Stomach (tissue), 4 donors: ENCODE measurements around the gene CABLES2.

ENCODE experiments used
- POLR2A ChIP-seq, 4 donors: fragments of 450-650 bp; IDR thresholded peaks; one replicate each; pipeline ENCODE4 v1.6.1; 2016; ENCODE audit warnings: antibody characterized with exemption in 4 of 4, control low read depth in 2 of 4, mild to moderate bottlenecking in 1 of 4, moderate library complexity in 1 of 4
- POLR2AphosphoS5 ChIP-seq, 3 donors: sonication (generic); formaldehyde crosslinking; IDR thresholded peaks; one replicate each; pipeline ENCODE4 v1.6.1; 2016; ENCODE audit warnings: antibody characterized with exemption in 3 of 3
- TF ChIP-seq, protein P1 (sequence below), 7 experiments: fragments of 450-650 bp in 4 of 7; fragments of 200-600 bp in 3 of 7; sonication (generic) in 3 of 7; IDR thresholded peaks; one replicate each; pipeline ENCODE4 v1.5.1; 2016 to 2019; ENCODE audit warnings: antibody characterized with exemption in 7 of 7, control low read depth in 2 of 7, mild to moderate bottlenecking in 1 of 7

DNA sequence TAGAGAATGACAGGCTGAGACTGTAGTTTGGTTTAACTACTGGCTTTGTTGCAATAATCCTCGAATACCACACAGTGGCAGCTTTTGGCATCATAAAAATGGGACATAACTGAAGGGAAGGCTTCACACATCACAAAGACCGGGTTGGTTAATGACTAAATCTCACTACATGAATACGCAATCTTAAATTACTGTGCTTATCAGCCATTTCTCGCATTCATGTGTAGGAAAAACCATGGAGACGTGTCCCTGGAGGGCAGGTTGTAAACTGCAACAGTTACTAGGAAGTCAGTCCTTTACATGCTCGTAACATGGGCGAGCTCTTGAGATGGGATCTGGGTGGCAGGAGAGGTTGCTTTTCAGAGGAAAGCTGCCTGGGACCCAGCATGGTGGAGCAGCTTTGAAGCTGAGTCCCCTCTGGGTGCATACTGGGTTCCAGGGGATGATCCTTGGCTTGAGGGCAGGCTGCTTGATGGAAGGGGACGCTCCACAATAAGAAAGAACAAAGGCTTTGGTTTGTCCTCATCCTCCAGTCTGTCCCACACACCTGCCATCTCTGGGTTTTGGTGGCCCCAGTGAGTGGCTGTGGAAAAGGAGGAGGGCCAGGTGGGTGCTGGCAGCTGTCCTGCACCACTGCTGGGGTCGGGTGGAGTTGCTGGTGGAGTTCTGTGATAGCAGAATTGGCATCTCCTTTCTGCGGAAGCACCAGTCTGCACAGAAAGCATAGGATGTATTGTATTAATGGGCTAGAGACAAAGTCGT is 18.1 kb downstream of the CABLES2 start:
- TF ChIP-seq, protein P1, sequence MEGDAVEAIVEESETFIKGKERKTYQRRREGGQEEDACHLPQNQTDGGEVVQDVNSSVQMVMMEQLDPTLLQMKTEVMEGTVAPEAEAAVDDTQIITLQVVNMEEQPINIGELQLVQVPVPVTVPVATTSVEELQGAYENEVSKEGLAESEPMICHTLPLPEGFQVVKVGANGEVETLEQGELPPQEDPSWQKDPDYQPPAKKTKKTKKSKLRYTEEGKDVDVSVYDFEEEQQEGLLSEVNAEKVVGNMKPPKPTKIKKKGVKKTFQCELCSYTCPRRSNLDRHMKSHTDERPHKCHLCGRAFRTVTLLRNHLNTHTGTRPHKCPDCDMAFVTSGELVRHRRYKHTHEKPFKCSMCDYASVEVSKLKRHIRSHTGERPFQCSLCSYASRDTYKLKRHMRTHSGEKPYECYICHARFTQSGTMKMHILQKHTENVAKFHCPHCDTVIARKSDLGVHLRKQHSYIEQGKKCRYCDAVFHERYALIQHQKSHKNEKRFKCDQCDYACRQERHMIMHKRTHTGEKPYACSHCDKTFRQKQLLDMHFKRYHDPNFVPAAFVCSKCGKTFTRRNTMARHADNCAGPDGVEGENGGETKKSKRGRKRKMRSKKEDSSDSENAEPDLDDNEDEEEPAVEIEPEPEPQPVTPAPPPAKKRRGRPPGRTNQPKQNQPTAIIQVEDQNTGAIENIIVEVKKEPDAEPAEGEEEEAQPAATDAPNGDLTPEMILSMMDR (IDR thresholded peaks at IDR 0.05): no peak
- TF ChIP-seq POLR2A (IDR thresholded peaks at IDR 0.05) (no peak), POLR2AphosphoS5 (IDR thresholded peaks at IDR 0.05) (no peak)
